GM21360 (cell line): ENCODE measurements around the gene SNX24.
A peak's percentile ranks its signal among the peaks of the same experiment; 100 is the strongest.
"Not testable (repeated sequence)": the region's sequence is repeated elsewhere in the genome, so short reads cannot be mapped to it uniquely, and the experiment has no call there.

Experiments
- ATAC-seq: cut with Tn5 transposase; IDR thresholded peaks from one replicate; pipeline ENCODE4 v1.9.1; 2021; ENCODE audit warnings: mild to moderate bottlenecking, moderate library complexity; ENCODE audit not compliant: unreplicated experiment

Gene SNX24

DNA sequence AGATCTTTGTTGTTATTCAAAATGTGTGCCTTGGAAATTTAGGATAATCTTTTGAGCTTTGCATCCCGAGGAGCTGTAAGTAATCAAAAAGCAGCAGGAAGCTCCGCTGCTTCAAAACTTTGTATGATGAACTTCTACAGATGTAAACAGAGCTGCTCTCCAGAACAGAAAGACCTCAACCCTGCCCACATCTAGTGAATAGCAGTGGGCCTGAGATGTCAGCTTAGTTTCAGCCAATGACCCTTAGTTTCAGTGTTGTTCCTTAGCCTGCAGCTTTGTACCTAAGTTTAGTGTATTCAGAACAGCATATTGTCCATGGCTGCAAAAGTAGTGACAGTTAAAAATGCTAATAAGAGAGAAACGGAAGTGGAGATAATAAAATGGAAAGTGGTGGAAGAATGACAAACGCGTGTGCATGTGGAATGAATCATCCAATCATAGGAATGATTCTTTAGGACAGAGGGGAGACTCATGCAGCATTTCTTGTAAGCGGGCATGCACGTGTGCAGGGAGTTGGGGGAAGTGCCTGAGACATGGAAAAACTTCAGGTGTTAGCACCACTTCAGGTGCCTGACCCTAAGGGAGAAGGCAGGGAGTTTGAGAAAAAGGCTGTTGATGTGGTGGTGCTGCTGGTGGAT, 24.9 kb downstream of the SNX24 start:
- ATAC-seq, result no peak

DNA sequence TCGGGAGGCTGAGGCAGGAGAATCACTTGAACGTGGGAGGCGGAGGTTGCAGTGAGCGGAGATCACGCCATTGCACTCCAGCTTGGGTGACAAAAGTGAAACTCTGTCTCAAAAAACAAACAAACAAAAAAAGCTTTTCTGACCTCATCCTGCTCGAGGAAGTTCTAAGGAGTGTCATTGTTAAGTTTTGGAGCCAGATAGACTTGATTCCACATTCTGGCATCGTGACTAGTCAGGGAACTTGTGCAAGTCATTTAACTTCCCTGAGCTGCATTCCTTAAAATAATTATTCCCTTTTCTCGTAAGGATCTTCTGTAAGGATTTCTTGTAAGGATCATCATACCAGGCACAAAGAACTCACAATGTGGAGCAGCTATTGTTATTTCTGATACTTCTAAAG, 26.2 kb downstream of the SNX24 start:
- no peak for ATAC-seq

DNA sequence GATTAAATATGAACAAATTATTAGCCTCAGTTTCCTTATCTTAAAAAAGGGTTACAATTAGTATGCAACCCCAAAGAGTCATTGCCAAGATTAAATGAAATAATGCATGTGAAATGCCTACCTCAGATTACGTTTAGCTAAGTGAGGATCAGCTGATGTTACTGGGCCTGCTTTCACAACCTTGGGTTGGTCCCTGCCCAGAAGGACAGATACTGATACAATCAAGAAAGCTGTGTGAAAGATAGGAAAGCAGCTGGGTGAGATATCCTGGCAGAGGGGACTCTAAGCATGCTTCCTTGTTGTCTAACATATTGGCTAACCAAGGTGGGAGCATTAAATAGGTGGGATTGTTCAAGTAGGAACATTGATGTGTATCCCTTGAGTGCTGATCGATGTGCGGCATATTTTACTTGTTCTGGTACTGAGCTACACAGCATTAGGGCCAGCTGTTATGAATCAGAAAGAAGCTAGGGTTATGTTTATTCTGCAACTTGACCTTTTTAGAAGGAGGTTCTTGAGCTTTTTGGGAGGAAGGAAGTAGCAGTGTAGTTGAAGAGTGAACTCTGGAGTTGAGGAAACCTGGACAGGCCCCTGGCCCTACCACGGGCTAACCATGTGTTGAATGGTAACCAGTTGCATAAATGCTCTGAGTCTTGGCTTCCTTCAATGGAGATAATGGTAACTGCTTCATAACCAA, 28.9 kb downstream of the SNX24 start:
- no peak for ATAC-seq

DNA sequence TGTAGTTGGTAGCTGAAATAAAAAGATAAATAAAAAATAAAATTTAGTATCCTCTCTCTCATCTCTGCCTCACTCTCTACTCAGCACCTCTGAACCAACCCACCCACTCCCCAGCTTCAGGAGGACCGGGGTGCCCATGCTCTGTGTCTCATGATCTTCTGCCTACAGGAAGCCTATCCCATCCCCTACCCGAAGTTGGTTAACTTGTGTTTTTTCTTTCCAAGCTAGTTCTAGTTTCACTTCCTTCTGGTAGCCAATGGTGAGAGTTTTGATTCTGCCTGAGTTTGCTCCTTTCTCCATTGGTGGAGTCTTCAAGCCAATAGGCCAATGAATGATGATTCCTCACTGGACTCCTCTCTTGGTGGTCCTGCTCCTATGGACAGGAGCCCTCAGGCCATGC, 32.1 kb downstream of the SNX24 start:
- ATAC-seq, result peak; percentile 72

DNA sequence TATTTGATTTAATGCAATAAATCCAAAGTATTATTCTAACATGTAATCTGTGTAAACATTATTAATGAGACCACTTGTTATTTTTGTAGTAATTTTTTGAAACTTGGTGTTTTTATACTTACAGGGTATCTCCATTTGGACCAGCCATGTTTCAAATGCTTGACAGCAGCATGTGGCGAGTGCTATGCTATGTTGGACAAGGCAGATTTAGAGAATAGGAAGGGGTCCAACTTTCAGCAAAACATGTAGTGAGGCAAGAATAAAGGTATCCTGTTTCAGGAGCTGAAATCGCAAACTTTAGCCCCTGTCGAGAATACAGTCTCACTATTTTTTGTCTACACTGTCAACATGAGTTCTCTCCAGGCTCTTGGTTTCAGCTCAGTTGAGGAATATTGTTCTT, 33.7 kb downstream of the SNX24 start:
- ATAC-seq, result no peak

DNA sequence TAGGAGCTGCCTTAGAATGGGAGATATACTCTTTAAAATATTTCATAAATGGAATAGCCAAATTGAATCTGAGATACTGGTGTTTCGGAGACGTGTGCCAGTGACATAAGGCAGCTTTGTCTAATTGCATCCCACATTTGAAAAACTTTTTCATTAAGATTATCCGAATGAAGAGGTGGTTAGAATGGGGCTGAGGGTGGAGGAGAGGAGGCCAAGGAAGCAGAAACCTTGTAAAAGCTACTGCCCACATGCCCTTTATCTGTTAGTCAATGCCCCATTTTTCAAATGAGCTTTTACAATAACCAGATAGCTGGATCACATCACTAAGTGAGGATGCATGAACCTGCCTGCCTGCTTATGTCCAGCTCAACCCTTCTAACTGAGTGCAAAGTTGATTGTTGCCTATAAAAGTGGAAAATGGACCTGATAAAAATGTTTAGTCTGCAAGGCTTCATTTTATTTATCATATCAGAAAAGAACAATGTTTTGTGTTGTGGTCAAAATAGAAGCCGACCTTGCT, 34.8 kb downstream of the SNX24 start:
- no peak for ATAC-seq

DNA sequence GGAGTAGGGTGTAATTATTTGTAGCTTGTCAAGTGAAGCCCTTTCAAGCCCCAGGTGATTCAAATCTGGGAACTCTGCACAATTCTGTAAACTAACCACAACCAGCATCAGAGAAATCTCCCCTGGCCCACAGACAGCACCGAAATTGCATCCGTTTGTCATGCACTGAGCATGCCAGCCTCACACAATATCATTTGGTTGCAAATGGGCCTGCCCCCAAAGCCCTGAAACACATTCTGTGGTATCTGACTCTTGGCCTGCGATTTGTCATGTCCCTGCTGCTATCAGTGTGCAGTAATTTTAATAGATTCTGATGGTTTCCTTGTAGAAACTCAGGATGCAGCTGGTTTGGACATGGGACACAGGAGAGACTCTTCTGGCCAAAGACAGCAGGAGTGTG, 35.3 kb downstream of the SNX24 start:
- ATAC-seq, result no peak

DNA sequence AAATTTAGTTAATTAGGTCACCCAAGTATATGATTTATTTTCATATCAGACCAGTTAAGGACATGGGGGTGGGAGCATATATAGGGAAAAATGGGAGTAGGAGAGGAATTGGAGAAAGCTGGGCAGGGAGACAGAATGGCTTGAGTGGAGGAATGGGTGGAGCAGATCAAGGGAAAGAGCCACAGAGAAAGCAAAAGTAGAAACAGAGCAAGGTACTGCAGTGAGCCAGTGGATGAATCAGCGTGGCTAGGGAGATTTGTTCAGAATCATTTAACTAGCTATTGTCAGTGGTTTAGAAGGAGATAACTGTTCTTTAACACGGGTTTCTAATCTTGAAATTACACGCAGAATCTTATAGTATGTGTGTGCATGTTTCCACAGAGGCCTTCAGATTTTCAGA, 37.4 kb downstream of the SNX24 start:
- ATAC-seq, result no peak

DNA sequence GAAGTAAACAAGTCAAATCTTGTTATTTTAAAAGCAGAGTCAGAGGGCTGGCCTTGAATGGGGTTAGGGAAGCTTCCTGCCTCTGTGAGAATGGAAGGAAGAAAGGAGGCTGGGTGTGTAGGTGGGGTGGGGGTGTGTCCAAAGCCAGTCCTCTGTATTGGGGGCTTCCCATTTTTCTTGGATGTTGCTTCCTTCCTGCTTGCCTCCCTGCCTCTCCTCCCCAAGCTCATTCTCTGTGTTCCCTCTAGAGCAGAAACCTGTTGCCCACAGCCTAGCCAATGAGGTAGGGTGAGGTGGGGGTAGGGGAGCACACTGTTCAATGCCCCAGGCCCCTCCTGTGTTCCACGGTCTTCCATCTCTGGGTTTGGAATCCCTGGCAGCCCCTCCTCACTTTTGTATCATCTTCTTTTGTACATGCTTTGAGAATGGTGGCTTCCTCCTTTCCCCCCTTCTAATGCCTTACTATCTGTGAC, 39.7 kb downstream of the SNX24 start:
- no peak for ATAC-seq

DNA sequence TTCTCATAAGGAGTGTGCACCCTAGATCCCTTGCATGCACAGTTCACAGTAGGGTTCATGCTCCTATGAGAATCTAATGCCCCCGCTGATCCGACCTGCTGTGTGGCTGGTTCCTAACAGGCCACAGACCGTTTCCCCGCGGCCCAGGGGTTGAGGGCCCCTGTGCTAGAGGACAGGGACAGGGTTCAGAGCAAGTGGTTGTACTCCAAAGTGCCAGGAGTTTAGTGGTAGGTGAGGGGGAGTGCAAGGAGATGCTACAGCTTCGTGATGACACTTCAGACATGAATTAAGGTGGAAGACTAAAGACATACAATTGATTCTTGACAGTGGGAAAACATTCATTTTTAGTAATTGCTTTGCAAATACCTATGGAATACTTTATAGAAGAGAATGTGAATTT, 40.5 kb downstream of the SNX24 start:
- ATAC-seq, result no peak

DNA sequence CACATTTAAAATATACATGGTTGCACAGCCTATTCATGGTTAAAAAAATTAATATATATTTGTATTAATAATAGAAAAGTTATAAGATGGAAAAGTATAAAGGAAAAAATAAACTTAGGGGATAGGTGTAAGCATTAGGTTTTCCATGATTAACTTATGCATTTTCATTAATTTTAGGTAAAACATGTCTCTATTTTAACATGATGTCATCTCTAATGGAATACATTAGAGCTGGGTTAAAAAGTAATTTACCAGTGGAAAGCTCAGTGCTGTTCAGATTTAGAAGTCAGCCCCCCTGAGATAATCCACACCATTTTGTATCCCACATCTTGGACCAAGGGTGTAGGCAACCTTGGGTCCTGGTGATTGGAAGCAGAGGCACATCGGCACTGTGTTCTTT, 49.7 kb downstream of the SNX24 start:
- ATAC-seq, result no peak

DNA sequence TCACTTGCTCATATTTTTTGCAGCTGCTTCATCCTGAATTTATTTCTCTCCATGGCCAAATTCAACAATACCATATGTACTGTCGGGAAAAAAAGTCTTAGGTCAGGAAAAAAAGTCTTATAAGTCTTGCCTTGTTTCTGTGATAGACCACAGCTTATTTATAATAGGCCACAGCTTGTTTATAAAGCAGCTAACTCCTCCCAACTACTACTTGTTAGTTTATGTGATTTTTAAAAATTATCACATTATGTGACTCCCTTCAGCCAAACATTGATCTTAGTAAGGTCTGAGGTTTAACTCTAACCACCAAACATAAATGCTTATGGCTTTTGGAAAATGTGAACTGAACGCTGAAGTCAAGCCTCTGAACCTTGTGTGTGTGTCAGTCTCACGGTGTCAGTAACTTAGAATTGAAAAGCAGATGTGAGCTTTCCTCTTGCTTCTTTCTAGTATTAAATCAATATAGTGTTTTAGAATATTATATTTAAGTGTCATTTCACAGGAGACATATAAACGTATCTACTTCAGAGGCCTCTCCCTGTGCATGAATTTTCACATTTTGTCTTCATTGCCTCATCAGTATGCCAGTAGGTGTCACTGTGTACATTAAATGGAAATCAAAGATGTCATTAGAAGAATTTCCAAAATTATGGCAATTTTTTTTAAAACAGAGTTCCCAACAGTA, 51.3 kb downstream of the SNX24 start:
- no peak for ATAC-seq

DNA sequence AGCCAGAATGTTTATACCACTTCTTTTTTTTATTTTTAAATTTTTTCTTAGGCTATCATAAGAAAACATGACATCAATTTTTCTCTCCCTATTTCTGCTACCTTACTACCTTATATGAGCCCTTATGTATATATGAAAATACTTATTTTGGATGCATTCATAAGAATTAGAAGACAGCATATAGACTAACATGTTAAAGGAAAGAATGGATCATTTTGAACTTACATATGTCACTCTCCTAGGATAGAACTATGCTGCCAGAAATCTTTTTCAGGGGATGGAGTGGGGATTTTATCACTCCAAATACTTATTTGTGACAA, 51.8 kb downstream of the SNX24 start:
- no peak for ATAC-seq

DNA sequence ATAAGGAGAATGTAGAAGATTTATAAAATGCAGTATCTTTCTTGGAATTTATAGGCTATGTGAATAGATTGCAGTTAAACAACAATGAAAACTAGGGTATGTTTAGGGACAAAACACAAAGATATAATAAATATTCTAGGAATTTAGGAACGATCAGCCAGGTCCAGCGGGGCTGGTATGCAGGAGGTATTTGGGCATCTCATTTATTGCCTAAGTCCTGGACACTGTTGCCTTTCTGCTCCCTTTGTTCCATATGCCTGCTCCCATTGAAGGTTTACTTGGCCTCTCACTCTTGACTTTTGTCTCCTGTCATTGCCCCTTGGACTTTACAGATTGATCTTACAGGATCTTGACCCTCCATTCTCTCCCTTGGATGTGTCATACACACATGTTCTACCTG, 55.9 kb downstream of the SNX24 start:
- no peak for ATAC-seq

DNA sequence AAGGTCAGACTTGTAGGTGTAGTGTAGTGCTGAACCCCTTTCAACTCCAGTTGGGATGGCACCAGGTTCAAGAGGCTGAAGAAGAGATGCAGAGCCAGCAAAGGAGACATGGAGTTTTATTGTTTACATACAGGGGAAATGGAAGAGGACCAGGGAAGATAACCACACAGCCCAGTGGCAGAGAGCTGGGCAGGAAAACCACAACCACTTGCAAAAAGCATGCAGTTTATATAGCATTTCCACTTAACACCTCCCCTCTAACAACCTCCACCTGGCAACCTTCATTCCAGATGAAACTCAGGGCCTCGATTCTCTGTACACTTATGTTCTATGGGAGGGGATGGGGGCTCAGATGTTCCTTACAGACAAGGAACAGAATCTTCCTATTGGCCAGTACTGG, 56.9 kb downstream of the SNX24 start:
- no peak for ATAC-seq

DNA sequence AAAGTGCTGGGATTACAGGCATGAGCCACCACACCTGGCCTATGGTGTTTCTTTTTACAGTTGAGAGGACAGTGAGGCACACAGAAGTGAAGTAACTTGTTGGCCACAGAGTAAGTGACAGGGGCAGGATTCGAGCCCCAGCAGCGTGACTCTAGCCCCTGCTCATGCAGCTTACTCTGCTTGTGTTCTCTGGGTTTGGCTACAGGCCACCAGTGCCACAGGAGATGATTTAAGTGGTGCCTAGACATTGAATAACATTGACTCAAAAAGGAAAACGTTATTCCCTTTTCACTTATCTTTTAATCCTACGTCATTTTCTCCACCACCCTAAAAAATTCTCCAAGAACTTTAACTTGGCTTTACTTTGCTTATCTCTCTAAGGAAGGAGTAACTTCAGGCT, 61.4 kb downstream of the SNX24 start:
- ATAC-seq, result no peak

DNA sequence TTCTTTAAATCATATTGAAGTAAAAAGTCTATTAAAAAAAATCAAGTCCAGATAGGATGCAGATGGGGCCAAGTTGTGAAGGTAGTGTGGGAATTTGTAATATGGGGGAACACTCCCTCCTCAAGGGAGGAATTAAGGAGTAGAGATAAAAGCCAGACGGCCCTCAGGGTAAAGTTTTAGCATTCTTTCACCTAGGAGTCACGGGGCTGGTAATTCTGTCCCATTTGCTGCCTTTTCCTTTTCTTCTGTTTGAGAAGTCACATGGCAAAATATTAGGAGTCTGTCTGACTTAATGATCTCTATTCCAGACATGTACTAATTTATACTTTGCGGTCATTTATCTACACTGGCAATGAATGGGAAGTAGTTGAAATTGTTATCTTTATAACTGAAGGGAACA, 61.9 kb downstream of the SNX24 start:
- no peak for ATAC-seq

DNA sequence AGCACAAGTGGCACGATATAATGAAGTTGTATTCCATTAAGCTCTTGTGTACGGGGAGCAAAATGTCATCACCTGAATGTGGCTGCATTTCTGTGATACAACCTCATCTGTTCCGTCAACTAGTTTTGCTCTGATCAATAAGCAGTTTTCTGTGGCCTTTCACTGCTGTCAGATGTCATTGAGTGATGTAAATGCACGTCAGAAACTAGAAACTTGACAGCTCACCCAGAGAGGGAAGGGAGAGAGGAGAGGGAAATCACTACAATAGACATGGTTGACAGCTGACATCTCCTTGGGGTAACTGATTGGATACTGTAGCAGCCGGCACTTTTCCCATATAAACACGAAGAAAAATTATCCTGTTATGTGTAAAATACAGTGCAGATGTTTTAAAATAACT, 62.7 kb downstream of the SNX24 start:
- ATAC-seq, result no peak

DNA sequence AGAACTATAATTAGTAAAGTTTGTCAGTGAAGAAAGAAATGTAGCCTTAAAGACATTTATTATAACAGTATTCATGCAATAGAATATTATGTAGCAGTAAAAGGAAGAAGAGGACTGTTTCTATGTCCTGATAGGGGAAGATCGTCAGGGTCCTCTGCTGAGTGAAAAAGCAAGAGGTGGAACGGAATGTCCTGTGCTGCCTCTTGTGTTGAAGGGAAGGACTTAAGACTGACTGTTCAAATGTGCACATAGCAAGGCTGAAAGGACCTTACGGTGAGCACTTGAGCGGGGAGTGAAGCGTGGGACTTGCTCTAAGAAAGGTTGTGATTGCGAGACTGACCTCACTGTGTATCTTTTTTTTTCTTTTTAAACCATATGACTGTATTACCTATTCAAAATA, 63.2 kb downstream of the SNX24 start:
- no peak for ATAC-seq

DNA sequence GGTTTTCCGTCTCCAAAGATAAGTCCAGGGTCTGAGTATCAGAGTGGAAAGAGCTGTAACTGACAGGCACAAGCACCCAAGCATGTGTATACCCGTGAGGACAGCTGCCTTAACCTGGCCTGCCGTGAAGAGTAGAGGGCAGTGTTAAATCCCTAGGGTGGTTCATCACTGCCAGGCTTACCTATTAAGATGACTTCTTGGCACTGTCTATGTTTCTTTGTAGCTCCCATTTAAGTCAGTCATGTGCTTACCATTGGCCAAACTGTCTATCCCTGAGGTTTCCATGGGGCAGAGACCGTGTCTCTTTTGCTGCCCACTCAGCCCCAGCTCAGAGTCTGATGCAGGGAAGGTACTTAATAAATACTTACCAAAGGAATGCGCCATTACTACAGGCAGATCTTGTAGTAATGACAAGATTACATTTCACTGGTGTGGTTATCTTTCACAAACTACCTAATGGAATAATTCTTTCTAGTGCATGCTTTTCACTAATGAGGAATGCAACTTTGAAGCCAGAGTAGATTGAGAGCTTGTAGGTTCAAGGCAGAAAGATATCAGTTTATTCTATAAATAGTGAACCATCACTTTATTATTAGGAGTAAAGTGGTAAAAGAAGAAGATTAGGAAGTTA, 64.2 kb downstream of the SNX24 start:
- ATAC-seq, result no peak

DNA sequence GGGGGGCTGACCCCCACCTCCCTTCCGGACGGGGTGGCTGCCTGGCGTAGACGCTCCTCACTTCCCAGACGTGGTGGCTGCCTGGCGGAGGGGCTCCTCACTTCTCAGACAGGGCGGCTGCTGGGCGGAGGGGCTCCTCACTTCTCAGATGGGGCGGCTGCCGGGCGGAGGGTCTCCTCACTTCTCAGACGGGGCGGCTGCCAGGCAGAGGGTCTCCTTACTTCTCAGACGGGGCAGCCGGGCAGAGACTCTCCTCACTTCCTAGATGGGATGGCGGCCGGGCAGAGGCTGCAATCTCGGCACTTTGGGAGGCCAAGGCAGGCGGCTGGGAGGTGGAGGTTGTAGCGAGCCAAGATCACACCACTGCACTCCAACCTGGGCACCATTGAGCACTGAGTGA, 68.0 kb downstream of the SNX24 start:
- not testable (repeated sequence) for ATAC-seq
